GM19463 (cell line): ENCODE data around the gene GPR65.

Experiments used
- ATAC-seq: cut with Tn5 transposase; IDR thresholded peaks from one replicate; pipeline ENCODE4 v1.9.1; 2021; ENCODE audit warnings: mild to moderate bottlenecking, moderate library complexity; ENCODE audit not compliant: unreplicated experiment

GPR65 gene

DNA sequence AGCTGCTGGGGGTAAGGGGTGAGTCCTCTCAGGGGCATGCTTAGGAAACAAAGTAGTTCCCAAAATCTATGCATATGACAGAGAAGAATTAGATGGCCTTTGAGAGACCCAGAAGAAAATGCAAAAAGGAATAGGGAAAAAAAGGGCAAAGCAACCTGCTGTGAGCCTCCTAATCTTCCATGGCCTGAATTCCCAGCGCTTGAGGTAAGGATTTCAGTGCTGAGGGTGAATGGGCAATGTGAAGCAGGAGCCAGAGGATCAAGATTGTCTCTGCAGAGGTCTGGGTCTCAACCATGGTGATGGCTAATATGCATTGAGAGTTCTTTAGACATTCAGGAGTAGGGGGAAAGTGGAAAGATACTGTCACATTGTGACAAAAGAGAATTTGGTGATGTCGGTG, 31.5 kb downstream of the GPR65 start:
- ATAC-seq = no peak

DNA sequence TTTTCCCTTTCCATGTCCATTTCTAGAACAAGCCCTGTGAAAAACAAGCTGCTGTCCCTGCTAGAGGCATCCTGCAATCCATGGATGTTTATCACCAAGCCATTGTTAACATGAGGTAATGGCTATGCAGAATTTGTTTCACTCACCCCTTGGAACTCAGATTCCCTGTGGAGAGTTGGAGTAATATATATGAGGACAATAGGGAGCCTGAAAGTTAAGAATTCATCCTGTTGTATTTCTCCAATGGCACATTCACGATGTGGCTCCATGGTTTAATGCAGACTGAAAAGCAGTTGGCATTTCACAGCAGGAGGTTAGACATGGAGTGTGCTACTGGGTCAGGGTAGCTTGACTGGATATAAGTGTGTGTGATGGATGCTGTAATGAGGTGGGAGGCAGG, 32.4 kb downstream of the GPR65 start:
- ATAC-seq = no peak

GRCh38 chr14:88039197-88039596, 34.3 kb downstream of the GPR65 start:
- ATAC-seq = no peak

- no peak for ATAC-seq
Measured at GRCh38 chr14:88040146-88040545, 35.2 kb downstream of the GPR65 start.

DNA sequence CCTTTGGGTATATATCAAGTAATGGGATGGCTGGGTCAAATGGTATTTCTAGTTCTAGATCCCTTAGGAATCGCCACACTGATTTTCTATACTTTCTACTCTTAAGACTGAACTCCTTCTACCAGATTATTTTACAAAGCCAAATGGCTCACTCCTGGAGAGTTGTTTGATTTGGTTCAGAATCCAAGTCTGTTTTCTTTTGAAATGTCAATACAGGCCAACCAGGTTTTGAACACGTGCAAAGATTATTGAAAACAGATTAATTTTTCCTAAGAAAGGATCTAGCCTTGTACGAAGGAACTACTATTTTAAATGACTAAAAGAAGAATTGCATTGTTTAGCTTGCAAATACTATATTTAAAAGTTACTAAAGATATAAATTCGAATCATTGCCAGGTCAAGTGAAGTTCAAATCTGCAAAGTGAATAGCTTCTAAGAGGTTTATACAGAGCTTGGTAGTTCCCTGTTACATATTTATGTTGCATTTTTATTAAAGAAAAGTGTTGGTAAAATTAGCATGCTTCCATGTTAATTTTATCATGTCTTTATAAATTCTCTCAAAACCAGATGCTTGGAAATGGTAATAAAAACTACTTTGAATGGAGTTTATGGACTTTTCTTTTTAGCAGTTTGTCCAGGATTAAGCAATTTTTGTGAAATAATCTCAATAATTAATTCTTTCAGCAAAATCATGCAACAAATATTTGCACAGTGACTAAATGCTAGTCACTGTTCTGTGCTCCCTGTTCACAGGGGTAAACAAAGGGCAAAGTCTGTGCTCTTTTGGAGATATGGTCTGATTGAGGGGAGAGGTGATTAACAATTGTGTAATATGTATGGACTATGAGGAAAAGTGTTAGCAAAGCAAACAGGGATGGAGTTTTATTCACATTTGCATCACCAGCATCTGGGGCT, 38.9 kb downstream of the GPR65 start:
- ATAC-seq = no peak

DNA sequence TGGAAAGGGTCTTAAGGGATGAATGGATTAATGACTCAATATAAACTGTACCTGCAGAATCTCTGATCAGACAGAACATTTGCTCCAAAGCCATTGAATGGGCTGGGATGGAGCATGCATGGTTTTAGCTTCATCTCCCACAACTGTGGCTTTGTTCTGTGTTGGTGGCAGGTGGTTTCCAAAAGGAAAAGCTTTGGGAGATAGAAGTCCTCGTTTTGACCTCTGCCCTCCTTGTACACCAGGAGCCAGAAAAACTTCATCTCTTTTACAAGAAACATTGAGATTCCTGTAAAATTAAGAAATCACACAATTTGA, 39.5 kb downstream of the GPR65 start:
- peak; percentile 11 for ATAC-seq

GRCh38 chr14:88044776-88045446, 40.0 kb downstream of the GPR65 start:
- peak; percentile 92 for ATAC-seq

DNA sequence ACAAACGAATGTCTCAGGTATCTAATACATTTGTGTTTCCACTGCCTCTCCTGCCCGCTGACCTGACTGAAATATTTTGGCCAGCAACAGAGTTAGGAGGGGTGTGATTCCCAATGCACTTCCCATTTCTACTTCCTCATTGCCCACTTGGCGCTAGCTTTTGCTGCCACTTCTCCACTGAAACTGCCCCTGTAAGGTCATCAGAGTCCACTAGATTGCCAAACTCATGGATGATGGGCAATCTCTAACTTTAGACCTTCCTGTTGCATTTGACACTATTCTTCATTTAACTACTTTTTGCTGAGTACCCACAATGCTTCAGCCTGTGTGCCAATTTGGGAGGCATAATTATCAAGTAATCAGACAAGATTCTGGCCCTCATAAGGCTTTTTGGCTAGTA, 40.8 kb downstream of the GPR65 start:
- ATAC-seq = no peak

DNA sequence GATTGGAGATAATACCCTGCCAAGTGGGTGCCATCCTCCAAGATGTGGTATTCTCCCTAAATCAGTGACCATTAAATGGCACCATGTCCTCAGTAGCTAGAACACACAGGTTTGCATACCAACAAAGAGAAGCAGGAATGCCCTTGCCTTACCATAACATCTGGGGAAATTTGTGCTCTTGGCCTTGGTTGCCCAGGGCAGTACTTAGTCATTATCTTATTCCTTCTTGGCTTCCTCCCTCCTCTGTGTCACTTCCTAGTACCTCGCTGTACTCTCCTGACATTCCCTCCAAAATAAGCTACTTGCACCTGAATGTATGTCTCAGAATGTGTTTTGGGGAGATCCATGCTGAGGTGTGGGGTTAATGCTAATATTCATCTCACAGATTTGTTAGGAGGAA, 43.4 kb downstream of the GPR65 start:
- ATAC-seq = no peak

- ATAC-seq = no peak
Measured at GRCh38 chr14:88049266-88049665, 44.3 kb downstream of the GPR65 start.

DNA sequence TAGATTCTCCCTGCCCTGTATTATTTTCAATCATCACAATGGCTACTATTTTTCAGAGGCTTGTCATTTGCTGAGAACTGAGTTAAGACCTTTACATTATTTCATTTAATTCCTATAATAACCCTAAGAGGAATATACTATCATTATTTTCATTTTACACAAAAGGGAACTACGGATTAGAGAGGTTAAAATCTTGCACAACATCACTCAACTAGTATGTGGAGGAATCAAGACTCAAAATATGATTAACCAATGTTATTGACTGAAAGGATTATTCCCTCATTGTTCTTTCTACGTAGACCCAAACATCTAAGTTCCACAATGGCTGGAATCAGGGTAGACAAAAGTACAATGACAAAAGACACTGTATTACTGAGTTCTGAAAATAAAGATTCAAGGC, 45.0 kb downstream of the GPR65 start:
- ATAC-seq = no peak

- no peak for ATAC-seq
Measured at GRCh38 chr14:88060576-88060975, 55.6 kb downstream of the GPR65 start.

GRCh38 chr14:88063811-88064210, 58.9 kb downstream of the GPR65 start:
- no peak for ATAC-seq
